HG03159 (cell line): ENCODE measurements around the gene CRYBG1.
"Not testable (repeated sequence)": the region's sequence is repeated elsewhere in the genome, so short reads cannot be mapped to it uniquely, and the experiment has no call there.

Experiments used
- ATAC-seq: cut with Tn5 transposase; IDR thresholded peaks from one replicate; pipeline ENCODE4 v1.9.1; 2021; ENCODE audit warnings: mild to moderate bottlenecking, moderate library complexity; ENCODE audit not compliant: unreplicated experiment

The CRYBG1 gene

DNA sequence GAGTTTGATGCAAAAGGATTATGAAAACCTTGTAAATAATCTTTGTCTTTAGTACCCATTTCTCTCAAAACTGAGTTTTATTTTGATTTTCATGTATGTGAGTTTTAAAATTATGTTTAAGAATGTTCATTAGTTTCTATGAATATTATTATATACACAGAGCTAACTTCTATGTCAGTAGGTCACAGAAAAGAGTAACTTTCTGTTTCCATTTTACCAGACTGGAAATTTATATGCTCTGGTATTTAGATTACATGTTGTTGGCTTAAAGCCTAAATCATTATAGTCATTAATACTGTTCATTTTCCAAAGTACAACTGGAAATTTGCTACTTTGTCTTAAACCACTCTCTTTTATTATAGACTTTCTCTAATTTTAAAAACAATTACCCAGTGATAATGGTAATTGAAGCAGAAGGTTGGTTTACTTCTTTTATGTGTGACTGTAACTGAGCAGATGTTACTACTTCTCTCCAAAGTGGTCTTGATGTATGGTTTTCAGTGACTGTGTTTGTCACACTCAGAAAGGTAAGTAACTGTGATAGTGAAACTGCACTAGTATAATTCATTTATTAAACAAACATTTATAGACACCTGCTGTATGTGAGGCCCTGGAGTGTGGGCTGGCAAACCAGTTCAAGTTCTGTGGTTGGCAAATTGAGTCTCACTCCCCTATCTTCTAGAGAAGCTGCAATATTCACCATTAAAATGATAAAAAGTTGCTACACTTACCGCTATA is 13.2 kb downstream of the CRYBG1 start:
- no peak for ATAC-seq

DNA sequence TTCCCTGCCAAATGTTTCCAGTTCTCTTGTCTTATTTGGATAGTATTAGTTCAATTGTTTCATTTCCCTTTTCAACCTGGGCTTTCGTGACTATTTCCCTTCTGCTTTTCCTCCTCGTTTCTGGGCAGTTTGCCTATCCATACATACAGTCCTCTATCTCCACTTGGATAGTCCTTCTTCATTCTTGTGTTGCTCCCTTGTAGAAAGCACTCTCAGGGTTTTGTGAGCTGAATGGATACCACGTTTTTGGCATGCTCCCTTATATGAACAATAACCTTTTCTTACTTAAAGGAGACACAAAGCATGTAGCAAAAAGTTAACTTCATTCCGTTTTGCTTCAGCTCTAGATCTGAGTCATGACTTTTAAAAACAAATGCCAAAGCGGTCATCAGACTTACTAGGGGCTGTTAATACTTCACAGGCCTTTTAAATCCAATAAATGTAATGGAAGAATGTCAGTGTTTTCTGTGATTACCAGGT is 16.6 kb downstream of the CRYBG1 start:
- no peak for ATAC-seq

DNA sequence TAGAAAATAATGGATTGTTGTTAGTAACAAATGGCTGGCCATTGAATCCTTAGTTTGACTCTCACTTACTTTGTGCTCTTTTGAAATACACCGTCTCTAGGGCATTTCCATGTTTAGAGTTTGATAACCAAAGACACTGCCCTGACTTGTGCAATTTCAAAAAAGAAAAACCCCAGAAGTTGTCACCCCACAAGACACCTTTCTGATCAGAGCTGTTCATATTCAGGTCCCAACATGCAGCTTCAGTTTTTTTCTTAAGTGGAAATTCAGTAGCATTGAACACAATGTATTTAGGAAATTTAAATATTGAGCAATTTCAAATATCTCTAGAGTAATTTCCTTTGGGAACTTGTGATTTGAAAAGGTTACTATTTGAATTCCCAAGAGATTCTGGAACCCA is 19.4 kb downstream of the CRYBG1 start:
- ATAC-seq, result no peak

DNA sequence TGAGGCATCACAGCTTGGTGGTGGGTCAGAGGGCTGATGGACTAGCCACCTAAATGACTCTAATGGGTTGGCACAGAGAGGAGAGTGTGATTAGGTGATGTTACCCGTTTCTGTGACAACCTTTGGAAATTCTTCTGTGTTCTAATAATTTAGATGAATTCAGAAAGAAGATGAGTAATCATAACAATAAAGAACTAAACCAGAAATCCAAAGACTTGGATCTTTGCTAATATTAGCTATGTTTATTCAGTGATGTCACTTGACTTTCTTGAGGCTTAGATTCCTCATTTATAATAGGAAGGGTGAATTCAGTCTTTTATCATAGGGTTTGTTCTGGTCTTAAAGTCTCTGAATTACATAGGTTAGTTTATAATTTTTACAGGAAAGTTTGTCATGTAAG is 19.9 kb downstream of the CRYBG1 start:
- no peak for ATAC-seq

- ATAC-seq, result no peak
Observed at GRCh38 chr6:106381223-106381622, 20.7 kb downstream of the CRYBG1 start.

DNA sequence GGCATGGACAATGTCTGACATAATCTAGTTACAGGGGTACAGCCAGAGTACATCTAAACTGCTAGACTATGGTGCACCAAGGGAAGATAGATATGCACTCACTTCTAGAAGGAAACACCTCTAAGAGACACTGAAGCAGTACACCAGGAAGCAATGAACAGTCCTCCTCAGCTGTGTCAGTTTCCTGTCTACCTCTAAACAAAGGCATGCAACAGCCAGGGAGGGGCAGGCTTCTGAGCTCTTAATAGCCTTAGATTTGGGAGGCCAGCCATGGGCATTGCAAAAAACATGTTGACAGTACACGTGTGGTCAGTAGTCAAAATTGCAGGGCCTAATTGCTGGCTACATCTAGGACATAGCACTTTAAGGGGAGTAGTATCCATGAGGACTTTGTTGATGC is 21.4 kb downstream of the CRYBG1 start:
- no peak for ATAC-seq

GRCh38 chr6:106383573-106383972 is 23.1 kb downstream of the CRYBG1 start:
- no peak for ATAC-seq

DNA sequence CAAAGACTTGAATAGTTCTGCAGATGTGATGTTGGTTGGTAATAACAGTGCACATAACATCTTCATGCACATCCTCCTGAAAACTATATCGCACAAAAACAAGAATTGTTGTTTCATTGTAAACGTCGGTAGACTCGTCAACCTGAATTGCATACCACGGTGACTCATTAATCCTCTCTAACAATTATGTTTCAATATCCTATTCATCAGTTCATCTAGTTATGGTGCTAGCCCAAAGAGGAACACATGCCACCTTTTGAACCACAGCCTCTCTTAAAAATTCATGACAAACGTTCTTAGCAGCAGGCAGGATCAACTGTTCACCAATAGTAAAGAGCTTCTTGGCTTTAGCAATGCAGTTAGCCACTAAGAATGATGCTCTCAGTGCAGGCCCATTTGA is 25.0 kb downstream of the CRYBG1 start:
- no peak for ATAC-seq

DNA sequence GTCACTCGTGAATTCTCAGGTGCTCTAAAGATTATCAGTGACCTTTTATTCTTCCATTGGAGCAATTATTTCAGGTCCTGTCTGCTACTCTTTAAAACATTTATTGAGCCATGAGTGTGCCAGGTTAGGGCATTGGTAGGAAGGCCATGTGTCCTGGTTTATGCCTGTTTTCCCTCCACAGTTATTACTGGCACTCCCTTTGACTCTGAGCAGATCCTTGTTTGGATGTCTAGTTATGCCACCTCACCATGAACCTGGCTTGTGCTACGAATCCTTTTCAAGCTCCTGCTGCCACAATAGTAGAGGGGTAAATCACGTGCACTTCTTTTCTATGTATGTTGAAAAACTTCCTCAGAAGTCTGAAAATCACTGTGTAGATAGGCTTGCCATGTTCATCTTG is 27.4 kb downstream of the CRYBG1 start:
- ATAC-seq, result no peak

DNA sequence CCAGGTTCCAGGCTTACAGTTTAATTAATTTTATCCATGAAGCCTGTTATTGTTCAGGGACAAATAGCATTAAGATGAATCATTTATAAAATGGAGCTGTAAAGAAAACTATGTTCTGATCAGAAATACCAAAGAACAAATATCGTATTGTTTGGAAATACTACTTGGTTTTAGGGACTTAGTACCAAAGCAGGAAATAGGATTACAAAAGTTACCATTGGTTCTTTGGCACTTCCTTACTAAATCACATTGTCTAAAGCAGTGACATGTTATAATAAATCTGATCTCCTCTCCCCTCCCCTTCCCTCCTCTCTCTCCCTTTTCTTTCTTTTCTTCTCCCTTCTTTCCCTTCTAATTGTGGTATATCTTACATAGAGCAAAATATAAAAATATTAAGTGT is 29.6 kb downstream of the CRYBG1 start:
- no peak for ATAC-seq

- no peak for ATAC-seq
Observed at GRCh38 chr6:106396426-106397220, 36.1 kb downstream of the CRYBG1 start.

GRCh38 chr6:106397431-106397830 is 36.9 kb downstream of the CRYBG1 start:
- ATAC-seq, result no peak

- ATAC-seq, result no peak
Observed at GRCh38 chr6:106398621-106399020, 38.1 kb downstream of the CRYBG1 start.

DNA sequence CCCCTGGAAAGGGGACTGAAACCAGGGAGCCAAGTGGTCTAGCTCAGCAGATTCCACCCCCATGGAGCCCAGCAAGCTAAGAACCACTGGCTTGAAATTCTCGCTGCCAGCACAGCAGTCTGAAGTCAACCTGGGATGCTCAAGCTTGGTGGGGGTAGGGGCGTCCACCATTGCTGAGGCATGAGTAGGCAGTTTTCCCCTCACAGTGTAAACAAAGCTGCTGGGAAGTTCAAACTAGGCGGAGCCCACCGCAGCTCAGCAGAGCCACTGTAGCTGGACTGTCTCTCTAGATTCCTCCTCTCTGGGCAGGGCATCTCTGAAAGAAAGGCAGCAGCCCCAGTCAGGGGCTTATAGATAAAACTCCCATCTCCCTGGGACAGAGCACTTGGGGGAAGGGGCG is 44.5 kb downstream of the CRYBG1 start:
- not testable (repeated sequence) for ATAC-seq

GRCh38 chr6:106411056-106411455 is 50.5 kb downstream of the CRYBG1 start:
- ATAC-seq, result no peak

- ATAC-seq, result no peak
Observed at GRCh38 chr6:106411643-106412200, 51.2 kb downstream of the CRYBG1 start.

GRCh38 chr6:106413016-106413415 is 52.5 kb downstream of the CRYBG1 start:
- ATAC-seq, result no peak

GRCh38 chr6:106413722-106414121 is 53.2 kb downstream of the CRYBG1 start:
- ATAC-seq, result no peak

DNA sequence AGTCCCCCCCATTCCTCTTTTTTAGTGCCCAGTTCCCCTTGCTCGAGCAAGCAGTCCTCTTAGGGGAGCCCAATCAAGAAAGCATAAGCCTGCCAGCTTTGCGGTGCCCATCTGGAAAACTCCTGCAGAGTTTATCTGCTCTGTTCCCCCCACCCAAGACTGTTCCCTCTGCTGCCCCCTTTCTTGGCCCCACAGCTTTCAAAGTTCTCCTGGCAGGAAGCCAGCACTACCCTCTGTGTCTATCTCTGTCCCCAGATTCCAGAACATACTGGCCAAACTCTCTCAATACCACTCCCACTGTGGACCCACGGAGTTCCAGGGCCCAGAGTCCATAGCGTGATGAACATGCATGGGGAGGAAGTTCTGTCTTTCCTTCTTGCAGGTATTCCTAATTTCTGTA is 55.4 kb downstream of the CRYBG1 start:
- ATAC-seq, result no peak

DNA sequence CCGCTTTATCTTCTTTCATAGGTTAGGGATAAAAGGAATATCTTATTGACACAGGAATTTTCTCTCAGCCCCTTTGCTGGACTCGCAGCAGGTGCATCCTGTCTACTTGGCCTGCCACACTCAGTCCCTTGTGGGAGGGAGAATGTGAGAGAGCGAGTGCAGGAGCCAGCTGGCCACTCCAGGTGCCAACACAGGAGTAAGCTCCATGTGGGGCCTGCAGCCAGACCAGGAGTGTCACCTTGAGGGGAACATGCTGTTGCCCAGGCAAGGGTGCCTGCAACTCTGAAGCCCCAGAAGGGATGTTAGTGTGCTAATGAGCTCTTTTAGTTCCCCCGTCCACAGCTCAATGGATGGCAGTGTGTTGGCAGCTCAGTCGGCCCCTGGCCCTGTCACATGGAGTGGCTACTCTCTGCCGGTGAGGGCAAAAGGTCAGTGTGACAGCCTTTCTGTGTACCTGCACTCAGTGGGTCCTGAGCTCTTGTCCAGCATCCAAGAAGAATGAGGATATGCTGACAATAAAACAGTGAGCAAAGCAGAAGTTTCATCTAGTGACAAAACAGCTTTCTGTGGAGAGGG is 57.1 kb downstream of the CRYBG1 start:
- ATAC-seq, result no peak

- ATAC-seq, result no peak
Observed at GRCh38 chr6:106419900-106420613, 59.5 kb downstream of the CRYBG1 start.
